Left lobe of liver (tissue), 2 donors: ENCODE measurements around the gene AADACL3. TPM values are rescaled to one million over a fixed set of nuclear protein-coding genes. Genes with fewer than 3 reads are reported as not detected.
"Not testable (repeated sequence)": the region's sequence is repeated elsewhere in the genome, so short reads cannot be mapped to it uniquely, and the experiment has no call there.

ENCODE experiments used
- ATAC-seq: fragments of 200-7000 bp; cut with Tn5 transposase; one replicate; pipeline ENCODE4 v1.9.1; 2020; ENCODE audit warnings: mild to moderate bottlenecking, moderate library complexity
- DNase-seq: peaks from one replicate; pipeline ENCODE4 v3.0.0-alpha.2; 2020; ENCODE audit warnings: low spot score
- total RNA-seq: library from RNA; stranded (reverse); gene quantifications from one replicate; pipeline ENCODE4 v1.2.1, GENCODE V29; 2021
- donor health status: DM: no; HTN: no; CAD: no; lungs with moderate emphysema.
- donor health status: DM: no; HTN: yes; CAD: no.

AADACL3 gene
- total RNA-seq = not detected

- DNase-seq (no peak), ATAC-seq (no peak)
Observed at GRCh38 chr1:12715896-12716437, at the start of gene AADACL3. Gene AADACL3 (plus strand): TSS chr1:12716110. CDS start chr1:12716177, 67 bp downstream.

- DNase-seq = no peak
Observed at GRCh38 chr1:12666141-12666735, 49.7 kb upstream of the AADACL3 start.

GRCh38 chr1:12669529-12670068 is 46.3 kb upstream of the AADACL3 start:
- DNase-seq (no peak), ATAC-seq (no peak)

More at GRCh38 chr1:12666141-12666735, 49.7 kb upstream of the AADACL3 start:
- no peak for ATAC-seq

- no peak for DNase-seq
- no peak for ATAC-seq
Observed at GRCh38 chr1:12674358-12674757, 41.6 kb upstream of the AADACL3 start.

- DNase-seq, ATAC-seq: not testable (repeated sequence)
Observed at GRCh38 chr1:12676122-12676521, 39.8 kb upstream of the AADACL3 start.

GRCh38 chr1:12677565-12677964 is 38.3 kb upstream of the AADACL3 start:
- no peak for ATAC-seq
- DNase-seq = no peak

- DNase-seq (no peak), ATAC-seq (no peak)
Observed at GRCh38 chr1:12678350-12678749, 37.6 kb upstream of the AADACL3 start.

GRCh38 chr1:12678820-12679219 is 37.1 kb upstream of the AADACL3 start:
- no peak for DNase-seq
- ATAC-seq = no peak

GRCh38 chr1:12690156-12690555 is 25.8 kb upstream of the AADACL3 start:
- ATAC-seq (no peak), DNase-seq (no peak)

- ATAC-seq = peak; percentile 76
Observed at GRCh38 chr1:12692967-12693782, 22.7 kb upstream of the AADACL3 start.

GRCh38 chr1:12696658-12697057 is 19.3 kb upstream of the AADACL3 start:
- DNase-seq = no peak
- ATAC-seq = no peak

More at GRCh38 chr1:12692967-12693782, 22.7 kb upstream of the AADACL3 start:
- DNase-seq = no peak

- DNase-seq (no peak), ATAC-seq (no peak)
Observed at GRCh38 chr1:12697397-12697796, 18.5 kb upstream of the AADACL3 start.

GRCh38 chr1:12703821-12704451 is 12.0 kb upstream of the AADACL3 start:
- ATAC-seq = no peak

GRCh38 chr1:12706061-12706460 is 9.8 kb upstream of the AADACL3 start:
- ATAC-seq (no peak), DNase-seq (no peak)

More at GRCh38 chr1:12703821-12704451, 12.0 kb upstream of the AADACL3 start:
- DNase-seq = no peak

- ATAC-seq (no peak), DNase-seq (no peak)
Observed at GRCh38 chr1:12708396-12709090, 7.4 kb upstream of the AADACL3 start.

GRCh38 chr1:12709091-12709491 is 6.8 kb upstream of the AADACL3 start:
- DNase-seq = no peak
- no peak for ATAC-seq

GRCh38 chr1:12709696-12710095 is 6.2 kb upstream of the AADACL3 start:
- ATAC-seq = no peak

GRCh38 chr1:12711536-12711935 is 4.4 kb upstream of the AADACL3 start:
- no peak for DNase-seq

More at GRCh38 chr1:12709696-12710095, 6.2 kb upstream of the AADACL3 start:
- DNase-seq = no peak

GRCh38 chr1:12712076-12712475 is 3.8 kb upstream of the AADACL3 start:
- ATAC-seq = no peak
- no peak for DNase-seq

More at GRCh38 chr1:12711536-12711935, 4.4 kb upstream of the AADACL3 start:
- ATAC-seq = no peak

- no peak for ATAC-seq
- DNase-seq = no peak
Observed at GRCh38 chr1:12712929-12713328, 3.0 kb upstream of the AADACL3 start.
